Activated naive CD4-positive, alpha-beta T cell treated with anti-CD3 and anti-CD28 coated beads, Interleukin-2, amount 10 ng/mL, durations not matched to agents 7 days and 5 days (primary cell): ENCODE results near the gene TBC1D14.
A peak's percentile ranks its signal among the peaks of the same experiment; 100 is the strongest.

Source experiments
- CTCF ChIA-PET: fragments of 350-600 bp; sonication (Branson Sonifier 250); formaldehyde crosslinking; loops from one replicate; lab custom pipeline; 2021; ENCODE audit warnings: antibody characterized with exemption; lab: Charles Lee
- DNase-seq: peaks from one replicate; pipeline ENCODE4 v3.0.0-alpha.2; 2020
- H3K27ac Mint-ChIP-seq: one replicate; pipeline ENCODE4 v1.8.0; 2021; ENCODE audit warnings: mild to moderate bottlenecking, moderate library complexity, mixed read lengths
- H3K27me3 Mint-ChIP-seq: one replicate; pipeline ENCODE4 v1.8.0; 2021; ENCODE audit warnings: mild to moderate bottlenecking, mixed read lengths
- H3K36me3 Mint-ChIP-seq: one replicate; pipeline ENCODE4 v1.8.0; 2021; ENCODE audit warnings: mixed read lengths
- H3K4me1 Mint-ChIP-seq: one replicate; pipeline ENCODE4 v1.8.0; 2021; ENCODE audit warnings: mixed read lengths
- H3K4me3 Mint-ChIP-seq: one replicate; pipeline ENCODE4 v1.8.0; 2021; ENCODE audit warnings: mild to moderate bottlenecking, moderate library complexity, mixed read lengths
- H3K9me3 Mint-ChIP-seq: one replicate; pipeline ENCODE4 v1.8.0; 2021; ENCODE audit warnings: mixed read lengths

TBC1D14 gene

DNA sequence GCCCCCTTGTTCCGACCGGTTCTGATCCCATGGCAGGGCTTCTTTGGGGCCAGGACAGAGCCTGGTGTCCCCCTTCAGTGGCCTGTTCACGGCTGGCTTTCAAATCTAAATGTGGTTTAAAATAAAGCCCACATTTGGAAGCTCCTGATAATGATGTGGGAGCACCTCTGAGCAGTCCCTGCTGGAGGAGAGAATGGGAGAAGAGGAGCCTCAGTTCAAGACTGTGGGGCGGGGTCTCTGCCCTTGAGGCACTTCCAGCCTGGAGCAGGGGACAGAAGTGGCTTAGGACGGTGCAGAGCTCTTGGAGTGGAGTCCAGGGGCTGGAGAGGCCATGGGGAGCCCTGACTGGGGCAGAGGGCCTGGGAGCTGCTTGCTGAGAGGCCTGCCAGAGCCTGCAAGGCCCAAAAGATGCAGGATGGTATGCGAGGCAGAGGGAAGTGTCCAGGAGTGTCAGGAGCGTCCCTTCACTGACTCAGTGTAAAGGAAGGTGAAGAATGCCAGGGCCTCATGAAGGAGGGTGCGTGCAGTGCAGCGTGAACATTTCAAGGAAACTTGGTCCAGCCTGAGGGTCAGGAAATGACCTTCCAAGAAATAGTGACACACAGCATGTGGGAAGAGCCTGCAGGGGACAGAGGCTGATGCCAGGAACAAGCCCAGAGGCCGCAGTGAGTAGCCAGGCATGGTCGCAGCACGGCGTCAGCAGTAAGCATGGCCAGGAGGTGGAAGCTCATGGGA is 112.5 kb downstream of the TBC1D14 start:
- H3K4me3 Mint-ChIP-seq = no peak overlapping the region
- H3K27me3 Mint-ChIP-seq = no peaks in the 10 kb centered on the region
- no peaks in the 10 kb centered on the region for H3K4me1 Mint-ChIP-seq
- peaks cover 39% of the 10 kb centered on the region for H3K36me3 Mint-ChIP-seq
- CTCF ChIA-PET = interaction anchor here (1.6 kb wide), 1 partner anchor 36 kb away, joined by 4 read pairs; no protein-coding TSS in a partner anchor
- no peaks in the 10 kb centered on the region for H3K9me3 Mint-ChIP-seq
- no peak for DNase-seq
- no peak overlapping the region for H3K27ac Mint-ChIP-seq

DNA sequence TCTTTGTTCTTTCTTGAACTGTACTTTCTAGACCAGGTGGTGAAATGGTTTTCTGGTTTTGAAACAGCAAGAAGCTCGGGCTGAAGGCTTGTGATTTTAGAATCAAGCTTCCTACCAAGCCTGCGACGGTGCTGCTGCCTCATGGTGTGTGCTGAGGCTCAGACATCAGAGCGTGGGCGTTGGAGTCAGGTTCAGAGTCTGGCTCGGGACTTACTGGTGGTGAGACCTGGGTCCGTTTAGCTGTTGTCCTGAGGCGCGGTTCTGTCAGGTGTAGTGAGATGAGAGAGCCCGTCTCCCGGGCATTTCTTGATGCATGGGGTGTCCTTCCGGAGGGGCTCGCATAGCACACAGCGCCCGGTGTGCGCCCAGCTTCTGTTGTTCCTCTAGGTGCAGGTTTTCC is 113.9 kb downstream of the TBC1D14 start:
- DNase-seq = no peak
- Mint-ChIP-seq H3K4me3 (no peak overlapping the region), H3K4me1 (no peaks in the 10 kb centered on the region), H3K27me3 (no peaks in the 10 kb centered on the region), H3K36me3 (peaks cover 43% of the 10 kb centered on the region), H3K27ac (no peak overlapping the region), H3K9me3 (no peaks in the 10 kb centered on the region)
- CTCF ChIA-PET = no interaction called here

DNA sequence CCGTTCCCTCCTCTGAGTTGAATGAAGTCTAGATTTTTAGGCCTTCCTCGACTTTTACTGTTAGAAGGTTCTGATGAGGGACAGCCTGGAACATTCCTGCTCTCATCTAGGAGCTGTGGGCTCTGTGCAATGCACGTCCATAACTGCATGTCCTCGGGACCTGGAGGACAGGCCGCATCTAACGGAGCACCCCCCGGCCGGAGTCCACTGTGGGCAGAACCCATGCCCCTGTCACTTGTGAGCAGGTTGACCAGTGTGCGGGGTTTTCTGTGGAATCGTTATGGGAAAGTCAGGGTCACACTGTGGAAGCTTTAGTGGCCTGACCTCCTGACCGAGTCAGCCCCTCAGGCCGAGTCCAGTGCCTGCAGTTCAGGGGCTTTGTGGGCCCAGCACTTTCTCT is 114.3 kb downstream of the TBC1D14 start:
- Mint-ChIP-seq H3K4me3 (no peak overlapping the region), H3K27ac (no peak overlapping the region), H3K36me3 (peaks cover 43% of the 10 kb centered on the region), H3K27me3 (no peaks in the 10 kb centered on the region), H3K4me1 (no peaks in the 10 kb centered on the region), H3K9me3 (no peaks in the 10 kb centered on the region)
- CTCF ChIA-PET = no interaction called here
- DNase-seq = no peak

DNA sequence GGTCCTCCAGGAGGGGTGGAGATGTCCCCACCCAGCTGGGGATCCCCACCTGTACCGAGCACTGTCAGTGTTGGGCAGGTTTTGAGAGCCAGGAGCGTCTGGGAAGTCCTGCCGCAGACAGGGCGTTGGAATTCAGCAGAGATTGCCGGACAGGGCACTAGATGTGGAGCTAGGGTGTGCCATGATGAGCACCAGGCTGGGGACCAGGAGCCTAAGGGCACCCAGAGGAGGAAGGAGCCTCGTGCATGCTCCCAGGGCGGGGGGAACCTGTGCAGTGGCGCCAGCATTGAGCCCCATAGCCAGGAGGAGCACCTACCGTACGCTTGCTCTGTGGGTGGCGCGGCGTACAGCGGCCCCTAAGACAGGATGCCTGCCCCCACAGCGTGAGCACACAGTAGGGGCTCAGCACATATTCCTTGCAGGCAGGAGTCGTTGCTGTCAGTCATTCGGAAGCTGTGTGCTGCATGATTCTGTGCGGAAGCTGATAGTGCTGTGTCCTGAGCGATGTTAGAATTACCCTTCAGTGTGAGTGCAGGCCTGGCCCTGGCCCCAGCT is 114.8 kb downstream of the TBC1D14 start:
- no peaks in the 10 kb centered on the region for H3K4me1 Mint-ChIP-seq
- no peak overlapping the region for H3K27ac Mint-ChIP-seq
- CTCF ChIA-PET = no interaction called here
- DNase-seq = no peak
- H3K9me3 Mint-ChIP-seq = no peaks in the 10 kb centered on the region
- peaks cover 45% of the 10 kb centered on the region for H3K36me3 Mint-ChIP-seq
- no peak overlapping the region for H3K4me3 Mint-ChIP-seq
- H3K27me3 Mint-ChIP-seq = no peaks in the 10 kb centered on the region

DNA sequence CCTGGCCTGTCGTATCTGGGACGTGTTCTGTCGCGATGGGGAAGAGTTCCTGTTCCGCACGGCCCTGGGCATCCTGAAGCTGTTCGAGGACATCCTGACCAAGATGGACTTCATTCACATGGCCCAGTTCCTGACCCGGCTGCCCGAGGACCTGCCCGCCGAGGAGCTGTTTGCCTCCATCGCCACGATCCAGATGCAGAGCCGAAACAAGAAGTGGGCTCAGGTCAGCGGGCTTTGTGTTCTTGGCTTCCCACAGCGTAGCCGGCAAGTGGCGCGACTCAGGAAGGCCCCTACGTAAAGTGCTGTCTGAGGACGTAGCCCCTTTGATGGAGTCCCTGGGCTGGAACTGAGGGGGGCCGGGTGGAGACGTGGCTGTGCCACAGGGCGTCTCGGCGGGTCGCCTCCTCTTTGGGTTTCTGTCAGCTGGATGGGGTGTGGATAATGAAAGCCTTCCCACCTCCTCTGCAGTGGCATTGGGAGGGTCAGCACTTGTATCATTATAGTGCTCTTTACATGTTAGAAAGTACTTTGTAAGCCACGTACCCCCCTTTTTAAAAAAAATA is 115.5 kb downstream of the TBC1D14 start:
- H3K9me3 Mint-ChIP-seq = no peaks in the 10 kb centered on the region
- no peak for DNase-seq
- no peaks in the 10 kb centered on the region for H3K4me1 Mint-ChIP-seq
- CTCF ChIA-PET = no interaction called here
- H3K27me3 Mint-ChIP-seq = no peaks in the 10 kb centered on the region
- H3K36me3 Mint-ChIP-seq = peaks cover 45% of the 10 kb centered on the region
- no peak overlapping the region for H3K4me3 Mint-ChIP-seq
- H3K27ac Mint-ChIP-seq = no peak overlapping the region

DNA sequence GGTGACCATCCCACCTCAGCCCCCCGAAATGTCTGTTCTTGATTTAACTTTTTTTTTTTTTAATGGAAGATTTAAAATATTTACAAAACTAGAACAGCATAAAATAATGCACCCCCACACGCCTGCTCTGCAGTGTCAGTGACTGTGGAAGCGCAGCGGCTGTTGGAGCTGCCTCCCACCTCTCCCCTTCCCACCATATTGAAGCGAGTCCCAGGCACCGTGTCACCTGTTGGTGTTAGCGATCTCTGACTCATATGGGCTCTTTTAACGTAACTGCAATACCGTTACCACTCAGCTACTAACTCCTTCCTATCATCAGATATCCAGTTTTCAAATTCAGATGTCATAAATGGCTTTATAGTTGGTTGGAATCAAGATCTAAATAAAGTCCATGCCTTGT is 116.5 kb downstream of the TBC1D14 start:
- Mint-ChIP-seq H3K4me1 (no peaks in the 10 kb centered on the region), H3K36me3 (peaks cover 42% of the 10 kb centered on the region), H3K4me3 (no peak overlapping the region), H3K27ac (no peak overlapping the region), H3K27me3 (no peaks in the 10 kb centered on the region), H3K9me3 (no peaks in the 10 kb centered on the region)
- no peak for DNase-seq
- CTCF ChIA-PET = interaction anchor here (0.6 kb wide), 1 partner anchor 14 kb away, joined by 3 read pairs; no protein-coding TSS in a partner anchor

DNA sequence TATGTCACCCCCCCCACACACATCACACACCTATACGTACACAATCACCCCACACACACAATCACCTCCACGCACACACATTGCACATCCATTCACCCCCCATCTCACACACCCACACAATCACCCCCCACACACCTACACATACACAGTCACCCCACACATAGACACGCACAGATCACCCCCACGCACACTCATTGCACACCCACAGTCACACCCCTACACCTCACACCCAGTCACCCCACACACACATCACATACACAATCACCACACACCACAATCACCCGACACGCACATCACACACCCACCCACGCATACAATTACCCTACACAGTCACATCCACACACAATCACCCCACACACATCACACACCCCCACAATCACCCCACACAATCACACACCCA is 117.7 kb downstream of the TBC1D14 start:
- DNase-seq = no peak
- no peak overlapping the region for H3K4me3 Mint-ChIP-seq
- H3K36me3 Mint-ChIP-seq = peaks cover 41% of the 10 kb centered on the region
- no peaks in the 10 kb centered on the region for H3K27me3 Mint-ChIP-seq
- no peaks in the 10 kb centered on the region for H3K9me3 Mint-ChIP-seq
- no peaks in the 10 kb centered on the region for H3K4me1 Mint-ChIP-seq
- H3K27ac Mint-ChIP-seq = no peak overlapping the region
- CTCF ChIA-PET = no interaction called here

DNA sequence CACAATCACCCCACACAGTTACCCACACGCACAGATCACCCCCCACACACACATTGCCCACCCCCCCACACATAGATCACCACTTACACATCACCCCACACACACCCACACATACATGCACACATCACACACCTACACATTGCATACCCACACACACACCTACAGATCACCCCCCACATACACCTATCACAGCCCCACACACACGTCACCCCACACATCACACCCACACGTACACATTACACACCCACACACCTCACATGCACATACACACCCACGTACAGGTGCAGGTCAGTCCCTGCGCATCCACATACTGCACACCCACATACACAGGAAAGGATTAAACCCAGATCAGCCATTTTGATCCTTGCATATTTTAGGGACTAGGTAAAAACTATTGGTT is 118.3 kb downstream of the TBC1D14 start:
- Mint-ChIP-seq H3K4me3 (no peak overlapping the region), H3K36me3 (peaks cover 44% of the 10 kb centered on the region)

DNA sequence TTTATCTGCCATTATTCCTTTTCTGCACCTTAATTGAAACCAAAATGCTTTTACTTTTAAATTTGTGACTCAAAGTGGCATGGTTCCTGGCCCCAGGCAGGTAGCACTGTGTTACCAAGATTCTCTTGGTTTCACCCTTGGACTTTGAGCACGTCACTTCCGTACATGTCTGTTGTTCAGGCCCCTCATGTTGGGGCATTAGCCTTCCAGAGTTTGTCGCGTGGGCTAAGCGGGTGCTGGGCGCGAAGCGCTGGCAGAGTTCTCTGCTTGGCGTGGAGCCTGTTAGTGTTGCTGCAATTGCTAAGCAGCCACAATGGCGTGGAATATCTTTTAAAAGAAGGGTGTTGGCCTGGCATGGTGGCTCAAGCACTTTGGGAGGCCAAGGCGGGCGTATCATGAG is 119.6 kb downstream of the TBC1D14 start:
- CTCF ChIA-PET = interaction anchor here (1.5 kb wide), 1 partner anchor 14 kb away, joined by 4 read pairs; the partner anchor contains the start of gene TADA2B
- no peak for DNase-seq
- Mint-ChIP-seq H3K27me3 (no peaks in the 10 kb centered on the region), H3K4me3 (no peak overlapping the region), H3K36me3 (peaks cover 38% of the 10 kb centered on the region), H3K27ac (peak overlapping the region; percentile 14), H3K9me3 (no peaks in the 10 kb centered on the region), H3K4me1 (no peaks in the 10 kb centered on the region)

More for the DNA sequence above, 118.3 kb downstream of the TBC1D14 start:
- no peak overlapping the region for H3K27ac Mint-ChIP-seq
- H3K27me3 Mint-ChIP-seq = no peaks in the 10 kb centered on the region
- DNase-seq = no peak
- H3K9me3 Mint-ChIP-seq = no peaks in the 10 kb centered on the region
- no peaks in the 10 kb centered on the region for H3K4me1 Mint-ChIP-seq
- CTCF ChIA-PET = no interaction called here

DNA sequence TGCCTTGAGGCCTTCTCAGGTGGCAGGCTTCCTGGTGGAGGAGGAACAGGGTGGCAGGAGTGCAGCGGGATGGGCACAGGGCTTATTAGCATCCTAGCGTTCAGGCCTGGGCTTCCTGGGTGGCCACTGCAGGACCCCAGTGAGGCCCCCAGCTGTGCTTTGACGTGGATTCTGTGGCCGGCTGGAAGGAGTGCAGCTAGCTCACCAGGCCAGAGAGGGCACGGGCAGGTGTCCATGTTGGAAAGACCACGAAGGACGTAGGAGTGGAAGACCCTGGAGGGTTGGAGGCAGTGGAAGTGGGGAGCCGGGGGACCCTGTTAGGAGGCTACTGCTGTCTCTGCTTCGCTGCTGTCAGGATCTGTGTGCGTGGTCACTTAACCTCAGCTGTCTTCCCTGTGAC is 120.3 kb downstream of the TBC1D14 start:
- H3K36me3 Mint-ChIP-seq = peaks cover 36% of the 10 kb centered on the region
- no peaks in the 10 kb centered on the region for H3K9me3 Mint-ChIP-seq
- no peaks in the 10 kb centered on the region for H3K4me1 Mint-ChIP-seq
- CTCF ChIA-PET = interaction anchor here (1.5 to 1.9 kb wide), 2 partner anchors 13 kb away, joined by 4 to 5 read pairs; partner anchors contain the start of gene TADA2B
- H3K27me3 Mint-ChIP-seq = no peaks in the 10 kb centered on the region
- no peak overlapping the region for H3K27ac Mint-ChIP-seq
- H3K4me3 Mint-ChIP-seq = no peak overlapping the region
- DNase-seq = no peak

DNA sequence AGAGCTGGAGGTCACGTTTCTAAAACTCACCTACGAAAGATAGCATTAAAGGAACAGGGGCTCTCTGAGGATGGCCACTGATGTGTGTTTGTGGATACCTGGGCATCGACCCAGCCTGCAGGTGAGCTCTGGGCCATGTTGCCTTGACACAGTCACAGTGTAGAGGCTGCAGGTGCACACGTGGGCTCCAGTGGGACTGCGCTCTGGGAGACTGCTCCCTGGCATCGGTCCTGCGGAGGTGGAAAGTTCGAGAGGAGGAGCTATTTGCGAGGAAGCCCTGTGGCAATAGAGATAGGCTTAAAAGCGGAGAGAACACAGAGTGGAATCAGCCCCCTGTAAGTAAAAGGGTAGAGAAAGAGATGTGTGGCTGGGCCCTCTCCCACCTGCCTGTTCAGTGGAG is 121.2 kb downstream of the TBC1D14 start:
- CTCF ChIA-PET = interaction anchor here (1.9 kb wide), 1 partner anchor 14 kb away, joined by 5 read pairs; no protein-coding TSS in a partner anchor
- no peaks in the 10 kb centered on the region for H3K9me3 Mint-ChIP-seq
- no peak overlapping the region for H3K4me3 Mint-ChIP-seq
- no peak for DNase-seq
- no peak overlapping the region for H3K27ac Mint-ChIP-seq
- H3K27me3 Mint-ChIP-seq = no peaks in the 10 kb centered on the region
- H3K36me3 Mint-ChIP-seq = peaks cover 36% of the 10 kb centered on the region
- no peaks in the 10 kb centered on the region for H3K4me1 Mint-ChIP-seq

DNA sequence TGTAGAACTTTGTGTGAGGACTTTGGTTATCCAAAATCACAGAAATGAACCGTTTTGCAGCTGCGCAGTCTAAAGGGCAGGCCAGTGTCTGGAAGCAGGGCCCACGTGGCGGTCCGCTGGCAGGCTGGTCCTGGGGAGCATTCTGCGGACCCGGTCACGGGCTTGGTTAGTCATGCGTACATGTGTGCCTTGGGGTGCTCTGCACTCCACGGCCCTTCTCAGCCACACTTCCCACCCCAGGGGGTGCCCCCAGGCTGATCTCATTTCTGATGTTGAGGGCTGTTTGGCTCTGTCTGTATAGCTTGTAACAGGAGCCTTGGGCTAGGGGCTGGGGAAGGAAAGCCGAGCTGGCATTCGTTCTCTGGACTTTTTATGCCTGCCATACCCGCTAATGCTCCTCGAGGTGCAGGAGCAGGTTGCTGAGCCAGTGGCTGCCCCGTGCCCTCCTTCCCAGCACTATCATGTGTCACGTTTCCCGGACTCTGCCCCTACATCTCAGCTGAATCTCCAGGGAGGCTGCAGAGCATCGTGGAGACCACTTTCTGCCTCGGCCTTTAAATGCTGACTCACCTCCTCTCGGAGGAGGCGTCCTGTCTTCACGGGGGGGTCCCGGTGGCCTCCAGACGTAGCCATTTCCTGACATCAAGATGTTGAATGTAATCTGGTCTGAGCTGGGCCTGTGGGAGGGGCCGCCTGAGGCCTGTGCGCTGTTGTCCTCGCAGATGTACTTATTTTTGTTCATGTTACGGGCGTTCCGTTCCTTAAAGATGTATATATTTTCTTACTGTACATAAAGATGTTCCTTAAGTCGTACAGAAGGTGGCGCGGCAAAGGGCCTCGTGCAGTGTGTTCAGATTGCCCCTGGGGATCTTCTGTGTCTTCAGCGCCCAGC is 122.2 kb downstream of the TBC1D14 start:
- no peaks in the 10 kb centered on the region for H3K9me3 Mint-ChIP-seq
- H3K4me1 Mint-ChIP-seq = no peaks in the 10 kb centered on the region
- no peaks in the 10 kb centered on the region for H3K27me3 Mint-ChIP-seq
- CTCF ChIA-PET = interaction anchor here (1.9 kb wide), 1 partner anchor 15 kb away, joined by 5 read pairs; no protein-coding TSS in a partner anchor
- no peak for DNase-seq
- peaks cover 32% of the 10 kb centered on the region for H3K36me3 Mint-ChIP-seq
- no peak overlapping the region for H3K4me3 Mint-ChIP-seq
- no peak overlapping the region for H3K27ac Mint-ChIP-seq

DNA sequence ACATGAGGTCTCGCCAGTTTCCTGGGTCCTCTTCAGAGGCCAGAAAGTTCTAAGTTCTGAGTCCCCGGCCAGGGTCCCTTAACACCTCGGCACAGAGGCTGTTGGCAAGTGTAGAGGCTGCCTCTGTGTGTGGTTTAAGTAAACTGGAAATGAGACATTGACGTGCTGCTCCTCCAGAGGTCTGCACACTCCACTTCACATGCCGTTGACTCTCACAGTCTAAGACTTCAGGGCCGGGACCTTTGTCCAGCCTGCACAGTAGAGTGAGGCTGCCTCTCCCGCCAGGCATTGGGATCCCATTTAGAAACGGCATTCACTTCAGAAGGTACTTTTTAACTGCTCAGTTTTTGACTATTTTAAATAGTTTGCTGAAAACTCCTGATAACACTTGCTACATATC is 123.0 kb downstream of the TBC1D14 start:
- H3K4me3 Mint-ChIP-seq = no peak overlapping the region
- CTCF ChIA-PET = no interaction called here
- no peak for DNase-seq
- H3K4me1 Mint-ChIP-seq = peaks cover 2% of the 10 kb centered on the region
- no peak overlapping the region for H3K27ac Mint-ChIP-seq
- H3K36me3 Mint-ChIP-seq = peaks cover 28% of the 10 kb centered on the region
- no peaks in the 10 kb centered on the region for H3K9me3 Mint-ChIP-seq
- H3K27me3 Mint-ChIP-seq = no peaks in the 10 kb centered on the region
